HTERT RPE-1 (cell line): ENCODE measurements around the gene TCF7.

Experiments used
- in situ Hi-C: fragments of 300-500 bp; cut with MboI; formaldehyde crosslinking; loops from 4 replicates; pipeline ENCODE4 v1.14.3; 2020; ENCODE audit warnings: low sequenced_read_pairs

The TCF7 gene

DNA sequence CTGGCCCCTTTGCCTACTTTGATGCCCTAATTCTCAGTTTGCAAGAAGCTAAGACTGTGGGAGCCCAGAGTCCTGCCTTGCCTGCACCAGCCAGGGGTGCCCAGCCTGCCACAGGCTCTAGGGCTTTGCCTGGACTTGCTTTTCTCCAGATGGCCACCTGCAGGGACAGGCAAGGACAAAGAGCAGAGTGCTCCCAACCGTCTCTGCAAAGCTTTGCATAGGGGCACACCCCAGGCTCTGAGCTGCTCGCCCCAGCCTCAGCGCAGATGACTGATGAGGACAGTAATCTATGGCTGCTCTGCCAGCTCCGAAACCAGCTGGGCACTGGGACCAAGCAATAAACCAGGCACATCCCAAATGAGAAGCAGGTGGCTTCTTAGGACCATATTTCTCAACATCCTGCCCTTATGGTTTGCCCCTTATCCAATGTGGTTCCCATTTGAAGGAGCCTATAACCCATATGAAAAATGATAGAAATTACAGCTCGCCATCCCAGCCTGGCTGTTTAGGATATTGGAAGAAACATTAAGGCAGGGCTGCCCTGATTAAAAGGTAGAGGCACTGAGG lies 25.4 kb upstream of the TCF7 start:
- in situ Hi-C loops: no loop called here

DNA sequence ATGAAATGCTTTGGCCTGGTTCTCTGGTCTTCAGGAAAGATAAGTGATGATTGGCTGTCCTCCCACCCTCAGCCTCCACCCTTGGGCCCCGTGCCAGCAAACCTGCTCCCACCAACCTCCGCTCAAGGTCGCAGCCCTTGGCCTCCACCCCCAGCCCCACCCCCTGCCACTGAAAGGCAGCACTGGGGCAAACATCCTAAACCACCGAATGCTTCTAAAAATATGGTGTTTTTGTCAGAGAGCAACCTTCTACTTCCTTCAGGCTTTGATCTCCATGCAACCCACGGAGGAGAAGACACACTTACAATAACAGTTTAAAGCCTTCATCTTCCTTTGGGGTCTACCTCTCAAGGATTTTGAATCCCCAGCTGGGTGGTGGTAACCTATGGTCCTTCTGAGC lies 24.0 kb upstream of the TCF7 start:
- in situ Hi-C loops: no loop called here

DNA sequence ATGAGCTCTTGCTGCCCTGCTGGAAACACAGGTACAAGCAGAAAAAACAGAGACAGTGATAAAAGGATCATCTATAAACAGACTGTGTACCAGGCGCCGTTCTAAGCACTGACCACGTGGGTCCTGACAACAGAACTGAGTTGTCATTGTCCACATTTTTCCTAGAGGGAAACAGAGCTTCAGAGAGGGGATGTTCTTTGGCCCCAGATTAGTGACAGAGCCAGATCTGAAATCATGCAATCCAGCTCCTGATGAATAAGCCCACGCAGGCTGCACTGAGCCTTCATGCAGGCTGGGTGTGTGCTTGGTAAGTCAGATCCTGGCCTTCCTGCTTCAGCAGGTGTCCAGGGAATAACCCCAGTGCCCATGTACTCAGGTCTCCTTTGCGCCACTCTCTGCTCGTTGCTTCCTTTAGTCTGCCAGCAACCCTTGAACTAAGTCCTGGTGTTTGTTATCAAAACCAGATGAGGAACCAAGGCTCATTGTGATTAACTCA lies 22.8 kb upstream of the TCF7 start:
- in situ Hi-C loops: no loop called here

DNA sequence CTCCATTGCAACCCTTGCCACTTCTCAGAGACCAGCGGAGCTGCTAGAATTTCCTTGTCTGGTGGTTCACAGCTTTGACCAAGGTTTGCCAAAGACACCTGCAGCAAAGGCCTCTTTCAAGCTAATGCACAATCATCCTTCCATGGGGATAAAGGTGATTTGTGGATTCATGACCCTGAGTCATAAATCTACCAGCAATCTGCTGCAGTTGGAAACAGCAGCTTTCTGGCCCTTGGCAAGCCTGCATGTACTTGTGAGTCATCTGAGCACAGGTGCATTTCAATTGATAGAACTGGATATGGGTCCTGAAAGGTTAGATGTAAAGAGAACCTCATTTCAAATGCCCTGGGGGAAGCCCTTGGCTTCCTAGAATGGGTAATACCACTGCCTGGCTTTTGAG lies 21.6 kb upstream of the TCF7 start:
- in situ Hi-C loops: no loop called here

DNA sequence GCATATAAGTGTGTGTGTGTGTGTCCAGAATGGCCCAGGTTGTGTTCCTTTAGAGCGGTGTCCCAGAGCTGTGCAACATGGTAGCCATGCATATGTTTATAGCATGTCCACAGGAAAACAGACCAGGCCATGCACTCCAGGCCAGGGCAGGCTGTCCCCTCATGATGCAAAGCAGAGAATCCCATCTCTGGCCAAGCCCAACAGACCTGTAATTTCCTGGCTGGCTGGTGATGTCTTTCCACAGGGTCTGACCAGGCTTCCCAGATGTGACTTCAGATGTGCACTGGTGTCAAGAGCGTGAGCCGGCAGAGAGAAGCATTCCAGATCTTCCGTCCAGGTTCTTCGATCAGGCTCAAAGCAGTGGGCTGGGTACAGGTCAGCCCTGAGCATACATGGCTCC lies 21.1 kb upstream of the TCF7 start:
- in situ Hi-C loops: no loop called here

DNA sequence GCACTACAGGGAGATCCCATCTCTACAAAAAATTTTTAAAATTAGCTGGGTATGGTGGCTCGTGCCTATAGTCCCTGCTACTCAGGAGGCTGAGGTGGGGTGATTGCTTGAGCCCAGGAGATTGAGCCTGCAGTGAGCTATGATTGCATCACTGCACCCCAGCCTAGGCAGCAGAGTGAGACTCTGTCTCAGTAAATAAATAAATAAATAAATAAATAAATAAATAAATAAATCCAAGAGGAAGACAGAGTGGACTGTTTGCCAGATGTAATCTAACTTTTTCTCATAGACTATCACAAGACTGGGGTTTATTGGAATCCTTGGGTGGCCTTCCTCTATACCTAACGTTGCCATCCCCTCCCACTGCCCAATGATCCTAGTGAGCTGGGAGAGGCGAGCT lies 19.2 kb upstream of the TCF7 start:
- in situ Hi-C loops: no loop called here

DNA sequence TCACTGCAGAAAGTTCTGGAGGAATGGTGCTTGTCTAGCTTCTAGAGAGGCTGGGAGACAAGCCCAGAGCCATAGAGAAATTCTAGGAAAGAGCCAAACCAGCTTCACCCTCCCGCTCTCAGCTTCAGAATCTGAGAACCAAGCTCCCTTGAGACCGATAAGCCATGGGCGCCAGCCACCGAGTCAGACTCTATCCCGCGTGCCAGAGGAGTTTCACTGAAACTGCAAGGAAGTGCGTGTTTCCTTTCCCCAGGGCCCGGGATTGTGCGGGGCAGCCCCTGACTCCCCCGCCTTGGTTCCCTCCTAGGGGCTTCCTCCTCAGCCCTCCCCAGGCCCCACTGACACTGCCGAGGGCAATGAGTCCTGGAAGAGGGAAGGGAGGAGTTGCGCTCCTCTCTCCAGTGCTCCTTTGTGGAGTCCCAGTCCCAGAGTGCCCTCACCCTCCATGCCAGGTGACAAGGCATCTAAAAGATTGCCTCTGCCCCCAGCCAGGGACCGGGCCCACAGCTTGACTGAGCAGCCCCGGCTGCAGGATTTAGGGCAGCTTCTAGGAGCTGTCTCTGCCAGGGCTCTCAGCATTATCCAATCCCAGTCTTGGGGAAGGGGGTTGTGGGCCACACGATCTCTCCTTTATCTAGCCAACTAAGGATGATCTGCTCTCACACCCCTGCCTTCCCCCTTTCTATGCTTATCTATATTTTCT lies 18.4 kb upstream of the TCF7 start:
- in situ Hi-C loops: no loop called here

DNA sequence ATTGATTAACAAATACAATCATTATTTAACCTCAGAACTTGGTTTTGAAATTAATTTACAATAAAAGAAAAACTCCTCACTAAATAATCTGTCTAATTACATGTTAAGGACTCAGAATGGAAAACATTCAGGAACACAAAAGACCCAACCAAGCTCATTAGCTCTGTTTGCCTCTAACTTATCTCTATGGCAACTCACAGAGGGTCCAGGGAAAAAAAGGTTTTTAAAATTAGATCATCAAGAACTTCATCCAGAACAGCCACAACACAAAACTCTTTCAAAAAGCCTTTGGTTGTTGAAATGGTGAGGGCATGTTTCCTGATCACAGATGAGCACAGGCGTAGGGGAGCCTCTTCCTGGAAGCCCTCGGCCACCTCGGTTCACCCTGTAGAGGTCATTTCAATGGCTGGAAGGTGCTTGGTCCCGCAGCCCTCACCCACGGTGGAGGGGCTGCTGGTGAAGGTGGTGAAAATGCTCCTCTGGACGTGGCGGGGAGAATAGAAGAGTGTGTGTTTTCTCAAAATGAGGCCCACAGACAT lies 17.2 kb upstream of the TCF7 start:
- in situ Hi-C loops: no loop called here

DNA sequence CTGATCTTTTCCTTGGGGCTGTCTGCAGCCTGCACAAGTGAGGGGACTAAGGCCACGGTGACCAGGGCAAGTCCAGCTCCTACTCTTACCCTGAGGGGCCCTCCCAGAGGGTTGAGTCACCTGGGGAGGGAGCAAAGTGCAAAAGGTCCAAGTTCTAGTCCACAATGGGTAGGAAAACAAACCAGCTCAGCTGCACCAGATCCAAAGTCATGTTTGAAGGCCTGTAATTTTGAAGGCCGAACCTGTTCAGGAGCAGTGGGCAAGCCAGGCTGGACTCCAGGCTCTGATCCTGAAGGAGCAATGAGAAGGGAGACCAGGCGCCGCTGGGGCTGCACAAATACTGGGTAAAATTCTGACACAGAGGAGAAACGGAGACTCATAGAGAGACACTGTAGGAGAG lies 15.8 kb upstream of the TCF7 start:
- in situ Hi-C loops: no loop called here

DNA sequence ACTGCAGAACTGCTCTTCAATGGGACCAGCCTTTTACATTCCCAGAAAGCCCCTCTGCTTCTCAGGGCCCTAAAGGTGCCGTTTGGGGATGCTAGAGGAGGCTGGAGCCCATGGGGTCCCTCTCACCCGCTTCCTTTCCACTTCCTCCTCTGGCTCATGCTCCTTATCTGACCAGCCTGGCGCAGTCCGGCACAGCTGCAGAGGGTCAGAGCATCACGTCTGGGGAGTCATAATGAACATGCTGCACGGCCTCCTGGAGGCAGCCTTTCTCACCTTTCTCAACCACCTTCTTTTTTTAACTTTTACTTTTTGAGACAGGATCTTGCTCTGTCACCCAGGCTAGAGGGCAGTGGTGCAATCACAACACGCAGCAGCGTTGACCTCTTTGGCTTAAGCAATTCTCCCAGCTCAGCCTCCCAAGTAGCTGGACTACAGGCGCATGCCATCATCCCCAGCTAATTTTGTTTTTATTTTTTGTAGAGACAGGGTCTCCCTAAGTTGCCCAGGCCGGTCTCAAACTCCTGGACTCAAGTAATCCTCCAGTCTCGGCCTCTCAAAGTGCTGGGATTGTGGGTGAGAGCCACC lies 15.1 kb upstream of the TCF7 start:
- in situ Hi-C loops: no loop called here

DNA sequence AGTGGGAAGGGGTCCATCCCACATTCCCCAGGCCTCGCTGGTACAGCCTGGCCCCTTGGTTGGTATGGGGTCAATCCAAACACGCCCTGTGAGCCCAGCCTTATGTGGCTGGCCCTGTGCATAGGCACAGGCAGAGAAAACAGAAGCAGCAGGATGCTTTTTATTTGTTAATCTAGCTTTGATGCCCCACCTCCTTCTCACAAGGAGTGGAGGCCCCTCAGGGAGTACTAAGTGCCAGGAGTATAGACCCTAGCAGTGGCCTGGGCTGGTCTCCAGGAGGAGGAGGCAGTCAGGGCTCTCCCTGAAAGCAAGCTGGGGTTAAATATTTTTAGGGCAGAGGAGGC lies 14.6 kb upstream of the TCF7 start:
- in situ Hi-C loops: no loop called here

DNA sequence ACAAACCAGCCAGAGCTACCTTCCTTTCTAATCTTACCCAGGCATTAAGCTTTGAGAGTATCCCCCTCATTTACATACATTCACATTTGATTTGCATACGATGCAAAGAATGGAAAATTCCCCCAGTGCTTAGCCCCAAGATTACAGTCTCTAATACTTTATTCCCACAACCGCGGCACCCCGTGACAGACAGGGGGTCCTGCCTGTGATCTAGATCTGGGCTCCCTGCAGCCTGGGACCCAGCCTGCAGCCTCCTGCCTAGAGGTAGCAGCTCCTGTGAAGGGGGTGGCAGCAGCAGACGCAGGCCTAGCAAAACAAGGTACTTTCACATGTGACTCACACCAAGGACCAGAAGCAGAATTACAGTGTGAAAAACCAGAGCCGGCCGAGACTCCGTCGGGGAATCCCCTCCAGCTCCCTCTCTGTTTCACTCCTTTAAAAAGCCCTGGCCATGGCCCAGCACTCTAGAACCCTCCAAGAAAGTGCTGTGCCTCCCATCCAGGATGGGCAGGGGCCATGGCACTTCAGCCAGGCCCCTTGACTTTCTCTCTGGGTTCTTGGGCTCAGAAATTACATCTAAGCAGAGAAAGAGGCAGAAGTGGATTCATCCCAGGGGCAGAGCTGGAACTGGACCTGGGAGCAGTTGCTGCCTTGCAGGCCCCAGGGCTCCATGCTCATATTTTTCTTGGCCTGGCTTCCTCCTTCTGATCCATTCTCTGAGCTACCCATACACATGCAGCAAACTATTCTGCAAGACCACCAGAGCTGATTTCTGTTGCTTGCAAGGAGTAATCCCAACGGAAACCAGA lies 14.0 kb upstream of the TCF7 start:
- in situ Hi-C loops: no loop called here

DNA sequence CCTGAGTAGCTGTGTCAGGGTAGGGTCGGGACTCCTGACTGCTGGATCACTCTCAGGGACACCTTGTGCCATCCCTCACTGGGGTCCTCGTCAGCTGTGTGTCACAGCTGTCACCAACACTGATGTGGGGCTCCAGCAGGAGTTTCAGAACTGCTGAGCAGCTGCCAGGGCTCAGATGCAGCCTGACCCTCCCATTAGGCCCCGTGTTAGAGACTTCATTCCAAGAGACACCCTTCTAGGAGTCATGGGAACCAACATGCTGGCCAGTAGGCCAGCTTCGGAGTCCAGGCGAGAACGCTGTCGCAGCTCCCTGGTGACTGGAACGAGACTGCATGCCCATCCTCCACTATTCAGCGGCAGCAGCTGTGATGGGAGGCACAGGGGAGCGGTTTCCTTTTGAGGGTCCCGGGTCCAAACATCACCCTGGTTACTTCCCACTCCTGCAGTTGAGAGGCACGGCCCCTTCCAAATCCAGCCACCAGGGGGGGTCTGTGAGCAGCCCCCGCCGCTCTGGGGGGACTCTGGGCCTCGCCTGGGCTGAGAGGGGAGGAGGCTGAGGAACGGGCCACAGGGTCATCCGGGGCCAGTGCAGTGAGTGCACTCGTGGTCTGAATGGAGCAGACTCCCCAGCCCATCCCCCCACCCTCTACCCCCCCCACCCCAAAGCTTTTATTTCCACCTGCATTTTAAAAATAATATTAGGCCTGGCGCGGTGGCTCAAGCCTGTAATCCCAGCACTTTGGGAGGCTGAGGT lies 12.6 kb upstream of the TCF7 start:
- in situ Hi-C loops: no loop called here

DNA sequence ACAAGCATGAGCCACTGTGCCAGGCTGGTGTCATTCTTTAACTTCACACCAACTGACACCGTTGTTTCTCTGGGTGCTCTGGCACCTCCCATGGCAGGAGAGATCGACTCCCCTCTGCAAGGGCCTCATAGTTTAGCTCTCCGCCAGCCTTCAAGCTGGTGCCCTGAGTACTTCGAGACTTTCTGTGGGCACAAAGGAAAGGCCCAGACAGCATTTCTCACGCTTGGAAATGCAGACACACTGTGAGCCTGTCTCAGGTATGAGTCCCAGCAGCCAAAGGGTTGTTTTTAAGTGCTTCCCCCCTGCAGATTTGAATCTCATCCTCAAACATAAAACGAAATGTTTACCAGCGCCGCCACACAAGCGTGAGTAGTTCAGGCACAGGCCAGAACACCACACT lies 11.1 kb upstream of the TCF7 start:
- in situ Hi-C loops: no loop called here

DNA sequence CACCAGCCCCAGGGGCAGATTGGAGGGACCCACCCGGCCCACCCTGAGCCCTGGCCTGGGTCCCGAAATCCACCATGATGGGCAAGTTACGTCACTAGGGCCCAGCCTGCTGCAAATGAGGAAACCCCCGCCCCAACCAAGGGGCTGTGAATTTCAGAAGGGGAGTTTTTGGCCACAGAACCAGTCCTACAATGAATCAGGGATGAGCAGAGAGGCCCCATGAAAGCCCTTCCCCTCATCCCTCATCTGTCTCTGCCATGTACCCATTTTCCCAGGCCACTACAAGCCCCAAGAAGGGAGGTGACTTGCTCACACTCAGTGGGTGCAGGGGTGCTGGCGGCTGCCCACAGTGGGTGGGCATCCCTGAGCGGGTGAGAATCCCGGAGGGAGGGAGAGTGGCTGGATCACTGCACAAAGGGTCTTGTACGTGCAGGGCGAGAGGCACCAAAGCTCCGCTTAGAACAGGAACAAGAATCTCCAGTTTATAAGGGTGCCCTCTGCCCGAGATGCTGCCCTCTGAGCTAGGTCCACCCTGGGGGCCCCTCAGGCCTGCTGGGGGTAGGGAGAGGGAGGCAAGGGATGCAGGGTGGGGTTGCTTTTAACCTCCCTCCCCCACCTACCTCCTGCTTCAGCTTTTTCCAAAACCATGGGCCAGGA lies 10.4 kb upstream of the TCF7 start:
- in situ Hi-C loops: no loop called here

DNA sequence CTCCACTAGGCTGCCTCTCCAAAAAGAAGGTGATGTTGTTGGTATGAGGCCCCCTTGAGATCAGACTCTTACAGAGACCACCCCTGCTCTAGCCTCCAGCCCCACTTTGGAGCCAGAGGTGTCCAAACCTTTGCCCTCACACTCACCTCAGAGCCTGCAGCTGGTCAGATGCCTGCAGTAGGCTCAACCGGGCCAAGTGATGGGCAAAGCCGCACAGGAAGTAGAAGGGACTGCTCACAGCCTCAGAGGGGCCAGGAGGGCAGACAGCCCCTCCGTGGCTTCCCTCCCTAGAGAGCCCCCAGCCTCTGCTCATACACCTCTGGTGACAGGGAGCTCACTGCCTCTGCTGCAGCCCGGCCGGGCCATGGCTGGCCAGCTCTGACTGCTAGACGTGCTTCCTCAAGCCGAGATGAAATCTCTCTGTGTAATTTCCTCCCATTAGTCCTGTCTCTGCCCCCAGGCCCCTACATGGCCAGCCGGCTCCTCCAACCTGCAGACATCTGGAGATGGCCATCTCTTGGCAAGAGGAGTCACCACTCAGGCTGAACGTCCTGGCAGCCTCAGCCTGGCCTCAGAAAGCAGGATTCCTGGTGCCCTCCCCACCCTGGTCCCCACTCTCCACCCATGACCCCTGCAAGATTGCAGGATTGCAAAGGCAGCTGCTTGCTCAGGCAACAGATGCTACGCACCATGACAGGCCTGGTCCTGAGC lies 7.3 kb upstream of the TCF7 start:
- in situ Hi-C loops: no loop called here

DNA sequence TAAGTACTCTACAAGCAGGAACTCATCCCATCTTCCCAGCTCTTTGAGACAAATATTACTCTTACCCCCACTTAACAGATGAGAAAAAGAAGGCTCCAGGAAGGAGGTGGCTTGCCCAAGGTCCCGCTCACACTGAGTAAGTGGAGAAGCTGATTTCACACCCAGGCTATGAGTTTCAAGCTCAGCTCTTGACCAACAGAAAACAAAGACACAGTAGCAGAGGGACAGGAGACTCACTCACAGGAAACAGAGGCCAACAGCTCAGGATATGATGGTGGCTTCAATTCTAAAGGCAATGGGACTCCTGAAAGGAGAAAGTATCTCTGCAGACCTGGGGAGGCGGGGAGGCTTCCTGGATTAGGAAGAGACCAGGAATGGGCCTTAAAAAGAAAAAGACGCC lies 6.7 kb upstream of the TCF7 start:
- in situ Hi-C loops: no loop called here

DNA sequence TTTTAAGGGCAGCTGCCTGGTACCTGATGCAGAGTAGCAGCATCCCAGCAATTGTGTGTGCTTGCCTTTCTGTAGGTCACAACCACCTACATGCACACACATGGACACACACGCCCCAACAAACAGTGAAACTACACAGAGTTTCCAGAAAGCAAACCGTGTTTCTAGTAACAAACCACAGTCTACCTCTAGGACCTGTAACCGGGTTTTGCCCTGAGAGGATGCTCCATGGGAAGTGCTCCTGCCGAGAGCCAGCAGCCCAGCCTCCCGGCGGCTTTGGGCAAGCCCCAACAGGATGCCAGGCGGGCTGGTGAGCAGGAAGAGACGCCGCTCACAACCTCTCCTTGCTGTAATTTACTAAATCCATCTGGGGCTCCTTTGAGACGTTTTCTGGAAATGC lies 4.1 kb upstream of the TCF7 start:
- in situ Hi-C loops: no loop called here

DNA sequence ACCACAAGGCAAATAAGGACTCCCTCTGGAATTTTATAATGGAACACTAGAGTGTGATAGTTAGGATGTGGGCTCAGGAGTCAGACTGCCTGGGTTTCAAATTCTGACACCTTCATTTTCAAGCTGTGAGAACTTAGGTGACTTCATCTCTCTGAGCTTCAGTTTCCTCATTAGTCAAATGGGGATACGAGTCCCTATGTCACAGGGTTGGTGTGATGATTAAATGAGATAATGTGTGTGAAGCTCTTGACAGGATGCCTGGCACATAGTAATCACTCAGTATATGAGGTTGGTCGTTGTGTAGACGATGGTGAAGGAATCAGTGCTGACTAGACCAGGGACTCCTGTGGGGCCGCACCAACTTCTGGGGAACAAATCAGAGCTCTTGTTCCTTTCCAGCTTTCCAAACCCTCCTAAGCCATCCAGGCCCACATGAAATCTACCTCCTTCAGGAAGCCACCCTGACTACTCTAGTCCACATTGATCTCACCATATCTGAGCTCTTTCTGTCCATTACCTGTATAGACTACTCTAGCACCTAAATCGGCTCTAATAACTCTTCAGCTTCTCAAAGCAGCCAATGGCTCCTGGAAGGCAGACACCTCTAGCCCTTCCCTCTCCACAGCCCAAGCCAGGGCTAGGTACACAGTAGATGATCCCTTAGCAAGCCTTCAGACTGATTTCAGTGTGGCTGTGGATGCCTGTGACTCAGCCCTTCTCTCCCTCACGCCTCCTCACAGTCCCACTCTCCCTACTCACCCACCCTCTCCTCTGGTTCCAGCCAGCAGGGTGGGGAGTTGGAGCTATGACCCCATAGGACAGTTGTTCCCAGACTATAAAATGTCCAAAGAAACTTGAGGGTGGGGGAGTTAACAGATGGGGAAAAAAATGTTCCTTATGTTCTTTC lies 2.5 kb upstream of the TCF7 start:
- in situ Hi-C loops: no loop called here
